HG03108 (cell line): ENCODE results near the gene SIM2.

Experiments
- ATAC-seq: cut with Tn5 transposase; IDR thresholded peaks from one replicate; pipeline ENCODE4 v1.9.1; 2021; ENCODE audit warnings: moderate library complexity; ENCODE audit not compliant: unreplicated experiment

The SIM2 gene

GRCh38 chr21:36713746-36714145, 14.8 kb downstream of the SIM2 start:
- ATAC-seq = no peak

GRCh38 chr21:36716387-36716786, 17.5 kb downstream of the SIM2 start:
- ATAC-seq = no peak

- ATAC-seq = no peak
Observed at GRCh38 chr21:36716836-36717235, 17.9 kb downstream of the SIM2 start.

- no peak for ATAC-seq
Observed at GRCh38 chr21:36717976-36718375, 19.1 kb downstream of the SIM2 start.

- no peak for ATAC-seq
Observed at GRCh38 chr21:36718951-36719501, 20.1 kb downstream of the SIM2 start.

GRCh38 chr21:36719614-36720013, 20.7 kb downstream of the SIM2 start:
- no peak for ATAC-seq

GRCh38 chr21:36721817-36722216, 22.9 kb downstream of the SIM2 start:
- no peak for ATAC-seq

GRCh38 chr21:36722370-36723368, 23.8 kb downstream of the SIM2 start:
- no peak for ATAC-seq

GRCh38 chr21:36723371-36723881, 24.5 kb downstream of the SIM2 start:
- ATAC-seq = no peak

GRCh38 chr21:36724660-36725059, 25.7 kb downstream of the SIM2 start:
- ATAC-seq = no peak

GRCh38 chr21:36725793-36726386, 27.0 kb downstream of the SIM2 start:
- ATAC-seq = no peak

- no peak for ATAC-seq
Observed at GRCh38 chr21:36727866-36728265, 29.0 kb downstream of the SIM2 start.

GRCh38 chr21:36728371-36729111, 29.6 kb downstream of the SIM2 start:
- ATAC-seq = no peak

- no peak for ATAC-seq
Observed at GRCh38 chr21:36729310-36729970, 30.5 kb downstream of the SIM2 start.

GRCh38 chr21:36730291-36731281, 31.7 kb downstream of the SIM2 start:
- no peak for ATAC-seq

GRCh38 chr21:36732217-36732616, 33.3 kb downstream of the SIM2 start:
- no peak for ATAC-seq

GRCh38 chr21:36732761-36733160, 33.8 kb downstream of the SIM2 start:
- no peak for ATAC-seq

GRCh38 chr21:36733857-36734256, 34.9 kb downstream of the SIM2 start:
- ATAC-seq = no peak
